Raji (cell line): ENCODE results near the gene SAMD11.

Experiments used
- POLR2A ChIP-seq: IDR thresholded peaks from 2 replicates; pipeline ENCODE4 v1.6.1; 2011; ENCODE audit warnings: low read depth, low read length, control low read depth; ENCODE audit not compliant: insufficient read depth

The SAMD11 gene

GRCh38 chr1:905071-905749, 18.5 kb upstream of the SAMD11 start:
- no peak for TF ChIP-seq POLR2A

DNA sequence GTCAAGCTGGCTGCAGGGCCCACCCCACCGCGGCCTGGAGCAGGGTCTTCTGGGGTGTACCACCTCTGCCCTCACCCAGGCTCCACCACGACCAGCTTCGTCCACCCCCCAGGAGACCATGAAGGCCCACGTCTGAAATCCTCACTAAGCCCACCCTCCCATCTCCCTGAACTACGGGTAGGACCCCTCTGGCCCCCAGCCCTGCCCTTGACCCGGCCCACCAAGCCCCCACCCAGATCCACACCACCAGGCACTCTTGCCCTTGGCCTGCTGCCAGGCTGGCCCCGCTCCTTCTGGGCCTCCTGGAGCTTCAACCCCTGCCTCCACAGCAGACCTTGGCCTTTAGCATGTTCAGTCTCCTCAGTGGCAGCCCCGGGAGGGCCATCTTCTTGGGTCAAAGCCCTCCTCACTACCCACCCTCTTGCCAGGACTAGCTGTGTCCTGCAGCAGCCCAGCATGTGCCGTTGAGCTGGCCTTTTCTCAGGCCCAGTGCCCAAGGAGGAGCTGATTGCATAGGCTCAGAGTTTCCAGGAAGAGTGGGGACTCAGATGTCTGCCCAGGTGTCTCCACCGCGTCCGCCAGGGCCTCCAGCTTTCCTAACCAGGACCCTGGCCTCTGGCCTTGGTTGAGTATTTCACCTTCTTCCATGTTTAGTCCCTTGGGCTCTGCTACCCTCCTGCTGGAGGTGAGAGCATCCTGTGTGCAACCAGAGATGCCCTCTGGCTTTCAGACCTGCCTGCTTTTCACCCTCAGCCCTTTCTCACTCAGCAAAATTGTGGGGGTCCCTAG, 17.7 kb upstream of the SAMD11 start:
- no peak for TF ChIP-seq POLR2A

- no peak for TF ChIP-seq POLR2A
These were observed 16.9 kb upstream of the SAMD11 start for GRCh38 chr1:906600-907420.

DNA sequence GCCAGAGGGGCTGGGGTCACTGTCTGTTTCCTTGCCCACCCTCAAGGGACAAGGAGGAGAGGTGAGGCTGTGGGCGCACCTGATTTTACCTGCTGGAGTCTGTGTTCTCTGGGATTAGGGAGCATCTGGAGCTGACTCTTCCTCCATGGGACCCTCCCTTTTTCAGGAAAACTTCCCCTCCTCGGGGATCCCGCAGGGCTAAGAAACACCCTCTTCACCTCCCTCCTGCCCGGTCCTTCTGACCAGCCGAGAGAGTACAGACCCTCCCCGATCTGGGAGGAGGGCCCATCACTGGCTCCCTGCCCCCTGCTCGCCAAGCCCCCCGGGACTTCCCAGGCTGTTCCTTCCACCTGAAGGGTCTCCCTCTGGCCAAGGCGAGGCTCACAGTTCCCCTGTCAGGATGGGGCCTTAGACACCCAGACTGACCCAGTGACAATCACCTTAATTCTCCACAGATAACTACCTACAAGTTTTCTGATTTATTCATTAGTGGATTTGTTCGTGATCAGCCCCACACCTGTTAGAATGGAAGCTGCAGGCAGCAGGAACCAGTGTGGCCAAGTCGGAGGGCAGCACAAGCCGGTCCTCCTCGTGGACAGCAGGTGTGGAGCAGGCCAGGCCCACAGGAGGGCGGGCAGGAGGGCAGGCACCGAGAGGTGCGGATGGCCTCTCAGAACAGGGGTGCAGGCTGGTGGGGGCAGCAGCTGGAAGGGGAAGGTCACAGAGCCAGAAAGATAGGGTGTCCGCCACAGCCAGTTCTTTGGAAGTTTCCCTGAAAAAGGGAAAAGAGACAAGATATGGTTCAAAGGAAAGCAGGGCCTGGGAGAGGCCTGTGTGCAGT, 15.9 kb upstream of the SAMD11 start:
- no peak for TF ChIP-seq POLR2A

- TF ChIP-seq POLR2A, result no peak
These were observed 15.1 kb upstream of the SAMD11 start for GRCh38 chr1:908661-909060.

DNA sequence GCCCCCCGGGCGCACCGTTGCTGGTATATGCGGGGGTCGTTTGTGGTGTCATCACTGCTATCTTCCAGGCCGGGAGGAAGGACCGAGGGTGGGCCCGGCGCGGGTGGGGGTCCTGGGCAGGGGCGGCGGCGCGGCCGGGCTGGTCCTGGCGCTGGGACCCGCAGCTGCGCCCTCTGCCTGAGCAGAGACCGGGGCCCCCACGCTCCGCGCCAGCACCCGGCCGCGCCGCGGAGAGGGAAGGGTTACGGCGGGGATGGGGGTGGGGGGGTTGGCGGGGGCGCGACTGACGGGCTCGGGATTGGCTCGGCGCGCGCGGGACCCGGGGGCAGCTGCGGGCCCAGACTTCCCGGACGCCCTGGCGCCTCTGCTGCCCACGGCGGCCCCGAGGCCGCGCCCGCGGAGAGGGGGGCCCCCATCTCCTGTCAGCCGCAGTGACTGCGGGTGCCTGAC, 13.8 kb upstream of the SAMD11 start:
- no peak for TF ChIP-seq POLR2A

DNA sequence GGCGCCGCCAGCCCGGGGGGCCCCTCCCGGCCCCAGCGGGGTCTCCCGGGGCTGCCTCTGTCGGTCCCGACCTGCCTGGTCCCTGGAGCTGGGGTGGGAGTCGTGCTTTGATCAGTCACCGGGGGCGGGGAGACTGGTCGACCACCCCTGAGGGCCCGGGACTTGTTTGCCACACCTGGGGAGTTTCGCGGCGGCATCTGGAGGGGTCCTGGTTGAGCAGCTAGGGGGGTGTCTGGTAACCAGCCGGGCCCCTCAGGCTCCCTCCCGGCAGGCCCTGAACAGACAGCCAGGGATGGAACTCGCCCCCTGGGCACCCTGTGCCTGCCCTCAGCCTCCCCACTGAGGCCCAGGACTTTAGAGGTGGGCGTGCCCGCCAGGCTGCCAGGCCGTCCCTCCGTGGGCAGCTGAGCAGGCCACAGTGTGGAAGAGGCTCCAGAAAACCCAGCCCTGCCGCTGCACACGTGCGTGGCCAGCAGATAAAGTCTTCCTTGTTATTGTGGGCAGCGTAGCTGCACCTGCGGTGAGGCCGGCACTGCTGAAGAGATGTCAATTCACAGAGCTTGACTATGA, 13.3 kb upstream of the SAMD11 start:
- no peak for TF ChIP-seq POLR2A

DNA sequence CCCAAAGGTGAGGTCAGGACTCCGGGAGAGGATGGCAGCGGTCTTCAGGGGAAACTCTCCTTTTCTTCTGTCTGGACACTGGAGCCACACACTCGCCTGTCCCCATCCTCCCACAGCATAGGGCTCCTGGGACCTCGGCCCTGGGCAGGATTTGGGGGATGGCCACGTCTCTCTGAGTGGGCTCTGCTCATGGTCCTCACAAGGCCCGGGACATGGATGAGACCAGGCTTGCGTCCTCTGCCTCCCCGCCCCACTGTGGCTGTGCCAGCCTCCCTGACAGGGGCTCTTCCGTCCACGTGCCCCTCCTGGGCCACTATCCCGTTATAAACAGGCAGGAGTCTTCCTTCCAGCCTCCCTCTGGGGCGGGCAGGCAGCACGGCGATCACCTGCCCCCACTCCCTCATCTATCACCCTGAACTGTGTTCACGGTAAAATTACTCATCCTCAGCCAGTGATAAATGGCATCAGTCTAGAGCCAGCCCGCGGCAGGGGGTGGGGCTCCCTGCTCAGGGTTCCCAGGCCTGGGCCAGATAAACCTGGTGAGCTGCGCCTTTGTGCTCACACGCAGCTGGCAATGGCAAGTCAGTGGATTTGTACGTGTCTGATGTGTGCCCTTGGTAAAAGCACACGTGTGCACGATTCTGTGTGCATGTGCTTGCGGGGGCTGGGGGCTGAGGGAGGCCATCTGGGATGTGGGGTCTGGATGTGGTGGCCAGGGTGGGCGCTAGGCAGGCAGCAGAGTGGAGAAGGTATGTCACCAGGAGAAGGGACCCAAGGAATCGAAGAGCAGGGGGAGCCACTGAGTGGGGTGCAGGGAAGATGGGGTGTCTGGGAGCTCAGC, 12.6 kb upstream of the SAMD11 start:
- no peak; the same call in 1 of the 2 replicates for TF ChIP-seq POLR2A

DNA sequence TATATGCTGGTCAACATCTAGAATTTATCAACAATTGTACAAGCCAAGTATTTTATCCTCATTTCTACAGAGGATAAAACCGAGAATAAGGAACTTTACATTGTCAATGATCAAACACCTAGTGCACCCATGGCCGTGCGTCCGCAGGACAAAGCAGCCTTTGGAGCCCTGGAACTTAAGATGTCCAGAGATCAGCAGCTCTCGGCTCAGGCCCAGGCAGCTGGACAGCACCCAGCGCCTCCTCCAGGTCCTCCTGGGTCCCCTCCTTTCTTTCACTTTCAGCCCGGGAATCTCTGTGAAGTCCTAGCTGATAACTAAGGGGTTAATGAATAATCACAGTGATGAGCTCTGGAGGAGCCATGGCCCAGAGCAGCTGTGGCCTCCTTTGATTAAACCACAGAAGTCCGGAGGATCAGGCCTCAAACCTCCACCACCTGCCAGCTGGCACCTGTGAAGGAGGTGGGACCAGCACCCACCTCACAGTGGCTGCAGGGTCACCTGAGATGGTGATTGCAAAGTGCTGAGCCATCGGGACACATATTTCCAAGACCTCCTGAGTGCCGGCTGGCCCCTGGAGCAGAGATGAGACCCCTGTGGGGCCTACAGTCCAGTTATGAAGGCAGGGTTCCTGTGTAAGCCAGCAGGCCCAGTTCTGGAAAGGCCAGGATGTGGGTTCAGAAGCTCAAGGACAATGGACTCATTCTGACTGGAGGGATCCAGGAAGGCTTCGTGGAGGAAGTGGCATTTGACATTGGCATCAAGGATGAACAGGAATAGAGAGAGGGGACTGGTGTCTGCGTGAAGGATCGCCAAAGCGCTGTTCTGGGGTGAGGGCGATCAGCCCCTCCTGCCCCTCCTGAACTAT, 11.6 kb upstream of the SAMD11 start:
- no peak for TF ChIP-seq POLR2A

DNA sequence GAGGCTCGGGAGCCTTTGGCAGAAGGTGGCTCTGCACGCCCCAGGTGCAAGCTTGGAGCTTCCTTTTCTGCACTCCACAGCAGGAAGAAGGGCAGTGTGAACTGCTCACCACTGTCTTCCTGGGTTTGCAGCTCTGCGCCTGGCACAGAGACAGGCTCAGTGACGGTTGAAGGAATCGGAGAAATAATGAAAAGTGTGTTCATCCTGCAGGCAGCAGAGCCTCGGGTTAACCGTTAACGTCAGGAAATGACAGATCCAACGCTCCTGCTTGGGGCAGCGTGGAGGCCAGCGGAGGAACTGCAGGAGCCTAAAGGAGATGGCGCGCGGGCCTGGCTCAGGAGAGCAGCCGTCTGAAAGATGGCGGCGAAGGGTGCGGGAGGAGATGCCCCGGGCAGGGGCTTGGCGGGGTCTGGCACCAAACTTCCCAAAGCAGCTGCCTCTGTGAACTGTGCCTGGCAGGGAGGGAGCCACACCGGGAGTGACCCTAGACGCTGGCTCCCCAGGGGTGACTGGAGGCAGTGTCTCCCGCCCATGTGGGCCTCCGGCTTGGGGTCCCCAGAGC, 10.9 kb upstream of the SAMD11 start:
- 0 out of 2 replicates have a peak, but pooled peaks have one; percentile 17 for TF ChIP-seq POLR2A

DNA sequence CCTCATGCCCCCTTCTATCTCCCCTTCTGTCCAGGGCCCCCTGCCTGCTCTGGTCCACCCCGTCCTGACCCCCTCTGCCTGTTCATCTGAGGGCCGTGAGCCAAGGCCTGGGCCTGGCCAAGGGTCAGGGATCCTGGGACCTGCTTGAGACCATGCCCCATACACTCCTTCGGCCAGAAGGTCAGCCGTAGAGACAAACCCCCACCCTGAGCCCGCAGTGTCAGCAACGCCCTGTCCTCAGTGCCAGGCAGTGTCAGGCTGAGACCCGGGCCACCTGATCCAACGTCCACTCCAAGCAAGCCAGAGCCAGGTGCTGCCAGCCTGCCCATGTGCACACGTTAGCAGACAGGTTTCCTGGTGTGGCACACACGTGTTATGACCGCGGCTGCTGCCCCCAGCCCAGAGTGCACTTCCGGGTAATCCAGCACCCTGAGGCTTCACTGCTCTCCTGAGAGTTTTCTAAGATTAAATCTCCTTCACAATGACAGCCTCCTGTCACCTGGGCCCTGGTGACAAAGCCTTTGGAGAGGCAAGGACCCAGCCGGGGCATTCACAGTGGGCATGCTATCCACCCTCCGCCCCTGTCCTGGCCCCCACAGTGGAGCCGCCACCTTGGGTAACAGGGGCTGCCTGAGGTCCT, 10.1 kb upstream of the SAMD11 start:
- TF ChIP-seq POLR2A, result 0 out of 2 replicates have a peak, but pooled peaks have one; percentile 18
